NCI-H2227 treated with DMSO at 0.1 percent for 48 hours (cell line): ENCODE data around the gene KCNK2.

Experiments
- DNase-seq: peaks from one replicate; lab custom pipeline; 2025; lab: John Stamatoyannopoulos, UW

The KCNK2 gene

DNA sequence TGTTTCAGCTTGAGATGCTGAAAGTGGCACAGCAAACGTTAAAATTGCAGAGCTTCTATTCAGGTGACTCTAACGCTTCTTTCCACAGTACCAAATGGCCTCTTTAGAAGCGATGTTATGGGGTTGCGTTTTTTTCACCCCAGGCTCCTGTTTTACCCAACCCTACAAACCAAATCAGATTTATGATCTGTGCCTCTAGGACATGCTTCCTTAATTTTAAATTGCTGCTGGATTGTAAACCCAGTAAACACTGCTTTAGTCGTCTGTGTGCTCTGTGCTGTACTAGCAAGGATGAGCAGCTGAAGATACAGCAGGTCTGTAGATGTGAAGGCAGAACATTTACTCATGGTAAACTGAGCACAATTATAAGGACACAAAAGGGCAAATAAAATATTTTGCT is 13.0 kb downstream of the KCNK2 start:
- no peak for DNase-seq

DNA sequence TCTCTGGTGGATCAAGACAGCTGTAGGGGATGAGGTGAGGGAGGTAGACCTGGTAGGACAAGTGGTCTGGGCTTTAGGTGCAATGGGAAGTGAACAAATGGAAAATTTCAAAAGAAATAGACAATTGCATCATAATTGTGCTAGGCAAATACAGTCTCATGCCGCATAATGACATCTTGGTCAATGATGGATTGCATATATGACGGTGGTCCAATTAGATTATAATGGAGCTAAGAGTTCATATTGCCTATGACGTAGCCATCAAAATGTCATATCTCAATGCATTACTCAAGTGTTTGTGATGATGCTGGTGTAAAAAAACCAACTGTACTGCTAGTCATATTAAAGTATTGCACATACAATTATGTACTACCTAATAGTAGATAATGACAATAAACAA is 19.0 kb downstream of the KCNK2 start:
- DNase-seq = no peak

DNA sequence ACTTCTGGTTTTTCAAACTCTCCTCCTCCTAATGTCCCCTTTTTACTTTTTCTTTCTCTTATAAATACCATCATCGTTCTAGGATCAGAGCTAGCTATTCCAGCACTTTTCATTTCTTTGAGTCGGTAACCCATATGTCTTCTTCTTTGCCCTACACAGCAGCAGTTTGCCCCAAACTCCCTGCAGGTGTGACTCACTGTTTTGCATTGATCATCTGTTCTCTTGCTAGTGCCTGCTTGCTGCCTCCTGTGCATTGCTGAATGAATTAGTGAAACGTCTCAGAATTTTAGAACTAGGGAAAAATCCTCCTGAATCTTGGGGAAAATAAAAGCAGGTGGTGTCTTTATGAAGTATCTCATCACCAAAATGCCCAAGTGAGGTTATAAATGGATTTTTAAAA is 21.7 kb downstream of the KCNK2 start:
- DNase-seq = no peak

DNA sequence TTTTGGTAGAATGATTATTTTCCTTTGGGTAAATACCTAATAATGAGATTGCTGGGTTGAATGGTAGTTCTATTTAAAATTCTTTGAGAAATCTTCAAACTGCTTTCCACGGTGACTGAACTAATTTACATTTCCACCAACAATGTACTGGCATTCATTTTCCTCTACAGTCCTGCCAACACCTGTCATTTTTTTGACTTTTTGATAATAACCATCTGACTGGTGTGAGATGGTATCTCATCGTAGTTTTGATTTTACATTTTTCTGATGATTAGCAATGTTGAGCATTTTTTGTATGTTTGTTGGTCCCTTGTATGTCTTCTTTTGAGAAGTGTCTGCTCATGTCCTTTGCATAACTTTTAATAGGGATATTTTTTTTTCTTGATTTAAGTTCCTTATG is 23.5 kb downstream of the KCNK2 start:
- DNase-seq = no peak

DNA sequence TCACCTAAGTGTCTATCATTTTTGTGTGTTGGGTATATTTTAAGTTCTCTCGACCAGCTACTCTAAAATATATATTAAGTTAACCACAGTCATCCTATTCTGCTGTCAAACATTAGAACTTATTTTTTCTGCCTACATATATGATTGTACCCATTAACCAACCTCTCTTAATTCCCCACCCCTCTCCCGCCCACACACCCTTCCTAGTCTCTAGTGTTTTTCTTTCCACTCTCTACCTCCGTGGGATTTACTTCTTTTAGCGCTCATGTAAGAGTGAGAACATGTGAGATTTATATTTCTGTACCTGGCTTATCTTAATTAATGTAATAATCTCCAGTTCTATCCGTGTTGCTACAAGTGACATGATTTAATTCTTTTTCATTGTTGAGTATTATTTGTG is 26.6 kb downstream of the KCNK2 start:
- no peak for DNase-seq

DNA sequence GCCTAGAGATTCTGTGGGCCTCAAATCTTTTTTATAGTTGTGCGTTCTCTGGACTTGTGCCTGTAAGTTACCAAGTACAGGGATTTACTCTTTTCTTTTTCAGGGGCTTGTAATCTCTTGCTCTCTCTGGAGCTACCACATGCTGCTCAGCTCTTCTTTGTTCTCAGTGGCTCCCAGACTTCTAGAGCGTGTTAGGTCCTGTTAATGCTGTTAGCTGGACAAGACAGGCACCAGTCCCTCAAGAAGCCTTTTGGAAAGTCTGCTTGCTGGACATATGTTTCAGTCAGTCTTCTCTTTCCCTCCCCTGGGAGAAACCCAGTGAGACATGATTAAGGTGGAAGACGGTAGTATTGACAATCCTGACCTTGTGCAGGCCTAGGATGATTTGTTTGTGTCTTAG is 29.4 kb downstream of the KCNK2 start:
- DNase-seq = no peak

DNA sequence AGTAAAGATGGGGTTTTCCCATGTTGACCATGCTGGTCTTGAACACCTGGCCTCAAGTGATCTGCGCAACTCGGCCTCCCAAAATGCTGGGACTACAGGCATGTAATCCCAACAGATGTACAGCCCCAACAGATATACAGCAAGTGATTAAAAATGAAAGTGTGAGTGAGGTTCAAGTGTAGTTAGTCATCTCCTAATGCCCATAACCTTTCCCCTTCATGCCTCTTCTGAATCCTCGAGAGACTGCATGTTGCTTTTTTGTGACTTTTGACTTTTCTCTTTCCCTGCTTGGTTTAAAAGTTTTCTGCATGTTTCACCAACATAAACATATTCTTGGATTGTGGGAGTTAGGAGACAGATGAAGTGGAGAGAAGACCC is 31.2 kb downstream of the KCNK2 start:
- DNase-seq = no peak

DNA sequence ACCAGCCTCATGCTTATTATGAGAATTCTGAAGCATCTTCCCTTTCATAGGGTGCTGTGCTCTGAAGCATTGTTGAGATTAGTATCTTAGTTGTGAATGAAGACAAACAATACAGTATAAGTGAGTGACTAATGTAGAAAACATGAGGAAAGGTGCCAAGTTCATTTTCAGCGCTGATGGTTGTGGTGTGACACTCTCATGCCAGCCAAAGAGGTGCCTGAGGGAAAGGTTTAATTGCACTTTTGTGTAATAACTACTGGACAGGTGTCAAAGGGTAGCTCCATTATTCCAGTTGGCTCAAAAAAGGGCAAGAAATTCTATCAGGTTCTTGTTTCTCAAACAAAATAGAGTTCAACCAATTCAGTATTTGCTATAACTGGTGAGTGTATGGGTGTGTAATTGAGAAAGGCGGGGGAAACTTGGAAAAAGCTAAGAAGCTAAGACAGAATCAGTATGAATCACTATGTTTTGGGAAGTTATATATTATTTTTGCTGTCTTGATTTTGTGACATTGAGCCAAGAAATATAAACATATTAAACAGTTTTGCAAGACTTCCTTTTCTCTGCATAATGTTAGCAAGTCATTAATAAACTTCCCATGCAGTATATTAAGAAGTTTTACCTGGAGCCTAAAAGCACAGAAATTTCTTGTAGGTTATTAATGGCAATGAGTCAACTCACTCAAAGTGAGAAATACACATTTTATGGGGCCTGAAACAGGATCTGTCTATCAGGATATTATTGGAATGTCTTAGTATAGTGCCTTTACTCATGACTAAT is 31.8 kb downstream of the KCNK2 start:
- DNase-seq = no peak

DNA sequence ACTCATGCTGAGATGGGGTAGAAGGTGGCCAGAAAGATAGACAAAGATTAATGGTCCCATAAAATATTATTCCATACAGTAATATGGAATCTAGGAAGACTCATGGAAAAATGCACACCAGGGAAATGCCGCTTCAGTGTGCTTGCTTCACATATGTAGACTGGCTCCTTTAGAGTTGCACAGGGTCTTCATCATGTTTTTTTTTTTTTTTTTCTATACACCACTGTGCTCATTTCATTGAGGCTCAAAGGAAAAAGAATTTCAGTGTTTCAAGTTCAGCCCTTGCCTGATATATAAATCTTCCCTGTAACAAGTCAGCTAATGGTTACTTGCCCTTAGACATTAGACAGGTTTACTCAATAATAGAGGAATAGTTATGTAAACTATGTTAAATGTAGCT is 33.2 kb downstream of the KCNK2 start:
- DNase-seq = no peak

DNA sequence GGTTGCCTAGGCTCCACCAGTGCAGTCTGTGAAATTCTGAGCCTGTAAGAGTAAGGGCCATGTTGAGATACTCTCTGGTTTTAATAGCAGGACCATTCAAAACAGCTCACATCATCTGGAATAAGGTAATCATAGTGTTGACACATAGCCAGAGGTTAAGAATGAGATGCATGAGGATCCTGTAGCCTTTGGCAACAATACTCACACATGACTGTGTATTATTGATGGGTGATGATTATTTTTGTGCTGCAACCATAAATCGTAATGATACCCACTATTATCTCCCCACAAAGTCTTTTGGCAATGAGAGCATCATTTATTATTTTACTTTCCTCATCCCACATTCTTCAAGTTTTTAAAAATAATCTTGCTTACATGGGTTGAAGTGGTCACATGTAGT is 35.5 kb downstream of the KCNK2 start:
- DNase-seq = no peak

DNA sequence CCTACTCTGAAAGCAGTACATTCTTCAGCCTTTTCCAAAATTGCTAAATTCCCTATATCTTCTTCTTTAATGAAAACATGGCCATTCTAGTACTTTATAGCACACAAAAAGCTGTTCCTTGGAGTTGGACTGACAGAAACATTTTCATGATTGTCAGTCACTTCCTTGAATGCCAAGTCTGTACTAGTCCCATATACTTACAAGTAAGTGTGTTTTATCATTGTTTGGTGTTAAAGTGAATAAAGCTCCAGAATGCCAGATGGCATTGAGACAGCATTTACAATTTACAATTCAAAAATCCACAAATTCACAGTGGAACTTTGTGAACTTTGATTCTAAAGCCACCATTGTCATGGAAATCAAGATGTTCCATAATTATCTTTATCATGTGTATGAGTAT is 36.5 kb downstream of the KCNK2 start:
- DNase-seq = no peak

DNA sequence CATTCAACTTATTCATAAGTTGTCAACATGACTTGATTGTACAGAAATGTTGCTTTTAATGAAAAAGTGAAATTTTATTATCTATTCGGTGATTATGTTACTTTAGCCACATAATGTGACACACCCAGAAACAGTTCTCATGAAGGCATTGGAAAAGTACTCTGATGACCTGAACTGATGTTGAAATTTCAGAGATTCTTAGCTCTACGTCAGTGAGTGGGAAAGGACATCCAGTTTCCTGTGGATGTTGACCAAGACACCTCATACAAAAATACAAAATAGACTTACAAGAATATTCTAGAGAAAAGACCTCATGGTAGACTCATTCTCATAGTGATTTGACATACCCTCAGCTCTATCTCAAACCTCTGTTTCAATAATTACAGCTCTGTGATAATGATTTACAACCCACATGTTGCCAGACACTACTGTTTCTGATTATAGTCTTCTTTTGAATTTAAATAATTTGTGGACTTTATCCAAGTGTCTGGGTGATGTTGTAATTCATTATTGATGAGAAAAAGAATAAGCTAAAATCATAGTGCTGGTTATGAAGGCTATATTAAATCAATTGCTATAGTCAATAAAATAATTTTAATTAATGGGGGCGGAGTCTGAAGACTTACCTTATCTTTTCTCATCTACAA is 37.3 kb downstream of the KCNK2 start:
- DNase-seq = no peak

DNA sequence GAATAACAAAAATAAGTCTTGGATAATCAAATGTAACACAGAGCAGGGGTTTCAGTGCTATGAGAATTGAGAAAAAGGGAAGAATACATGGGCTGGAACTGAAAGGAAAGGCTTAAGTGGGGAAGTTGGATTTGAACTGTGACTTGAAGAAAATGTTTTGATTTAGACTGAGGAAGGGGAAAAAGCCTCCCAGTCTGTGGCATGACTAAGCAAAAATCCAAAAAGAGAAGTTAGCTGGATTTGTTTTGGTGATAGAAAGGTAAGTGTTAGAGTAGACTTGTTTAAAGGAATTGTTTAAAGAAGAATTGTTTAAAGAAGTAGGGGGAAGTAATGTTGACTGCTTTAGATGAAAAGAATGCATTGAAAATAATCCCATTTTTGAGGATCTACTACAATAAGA is 46.0 kb downstream of the KCNK2 start:
- no peak for DNase-seq

DNA sequence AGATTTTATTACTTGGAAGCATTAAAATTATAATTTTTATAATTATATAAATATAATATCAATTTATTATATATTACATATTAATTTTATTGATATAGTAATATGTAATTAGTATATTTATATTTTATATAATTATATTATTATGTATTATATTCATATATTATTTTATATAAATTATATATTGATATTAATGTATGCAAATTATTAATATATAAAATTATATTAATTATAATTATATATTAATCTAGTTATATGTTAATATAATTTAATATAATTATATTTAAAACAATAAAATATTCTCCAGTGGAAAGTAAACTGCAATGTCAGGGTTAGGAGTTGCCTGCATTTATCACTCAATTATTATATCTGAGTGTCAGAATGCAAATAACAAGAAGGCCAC is 48.8 kb downstream of the KCNK2 start:
- DNase-seq = no peak

DNA sequence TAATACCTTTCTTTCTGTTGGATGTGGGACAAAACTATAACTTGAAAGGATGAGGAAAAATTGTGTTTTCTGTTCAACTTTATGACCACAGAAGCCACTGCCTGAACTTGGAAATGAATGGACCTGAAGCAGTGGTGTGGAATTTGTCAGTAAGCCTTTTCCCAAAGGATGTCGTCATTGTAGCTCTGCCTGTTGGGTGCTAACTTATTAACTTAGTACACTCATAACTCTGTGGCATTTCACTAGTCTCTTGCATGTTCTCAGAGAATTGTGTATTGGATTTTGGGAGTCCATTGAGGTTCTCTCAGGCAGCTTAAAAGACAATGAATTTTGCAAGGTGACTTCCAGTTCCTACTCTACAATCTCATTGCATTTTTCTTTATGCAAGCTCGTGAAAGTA is 49.6 kb downstream of the KCNK2 start:
- no peak for DNase-seq

DNA sequence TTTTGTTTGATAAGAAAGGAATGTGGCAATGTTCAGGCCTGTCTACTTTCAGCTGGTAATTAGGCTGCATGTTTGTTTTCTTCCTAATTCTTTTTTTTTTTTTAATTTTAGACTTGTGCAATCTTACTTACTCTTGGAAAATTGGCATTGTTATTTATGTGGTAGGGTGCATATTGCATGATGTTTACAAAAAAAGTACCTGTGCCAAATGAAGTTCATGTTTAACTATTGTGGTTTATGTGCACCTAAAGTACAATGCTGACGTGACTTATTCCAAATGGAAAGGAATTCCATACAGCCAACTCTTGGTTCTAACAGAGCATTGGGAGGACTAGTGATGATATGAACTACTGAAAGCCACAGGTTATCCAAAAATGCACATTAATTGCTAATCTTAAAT is 51.0 kb downstream of the KCNK2 start:
- DNase-seq = no peak

DNA sequence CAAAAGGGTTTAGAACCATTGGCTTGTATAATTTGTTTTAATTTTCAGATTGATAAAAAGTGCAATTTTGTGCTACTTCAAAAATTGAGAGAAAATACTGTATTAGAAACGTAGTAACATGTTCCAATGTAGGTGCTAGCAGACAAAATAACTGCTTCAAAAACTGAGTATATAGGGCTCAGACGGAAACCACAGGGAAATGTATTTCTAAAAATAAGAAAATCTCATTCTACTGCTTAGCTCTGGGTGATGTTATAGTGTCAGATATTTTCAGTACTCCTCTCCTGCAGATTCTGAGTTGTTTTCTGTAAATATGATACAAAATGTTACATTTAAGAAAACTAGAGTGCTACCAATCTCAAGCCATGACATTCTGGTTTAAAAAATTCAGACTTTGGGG is 55.4 kb downstream of the KCNK2 start:
- no peak for DNase-seq

DNA sequence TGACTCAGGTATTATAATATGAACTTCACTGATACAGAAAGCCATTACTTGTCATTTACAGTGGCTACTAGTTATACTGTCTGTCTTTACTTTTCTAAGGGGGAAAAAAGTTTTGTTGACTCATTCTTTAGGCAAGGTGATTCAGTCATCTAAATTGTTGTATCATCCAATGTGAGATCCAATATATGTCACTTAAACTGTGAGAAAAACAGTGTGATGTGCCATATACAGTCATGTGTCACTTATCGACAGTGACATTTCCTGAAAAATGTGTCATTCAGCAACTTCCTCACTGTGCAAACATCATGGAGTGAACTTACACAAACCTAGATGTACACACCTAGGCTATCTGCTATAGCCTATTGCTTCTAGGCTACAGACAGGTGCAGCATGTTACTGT is 57.6 kb downstream of the KCNK2 start:
- DNase-seq = no peak

DNA sequence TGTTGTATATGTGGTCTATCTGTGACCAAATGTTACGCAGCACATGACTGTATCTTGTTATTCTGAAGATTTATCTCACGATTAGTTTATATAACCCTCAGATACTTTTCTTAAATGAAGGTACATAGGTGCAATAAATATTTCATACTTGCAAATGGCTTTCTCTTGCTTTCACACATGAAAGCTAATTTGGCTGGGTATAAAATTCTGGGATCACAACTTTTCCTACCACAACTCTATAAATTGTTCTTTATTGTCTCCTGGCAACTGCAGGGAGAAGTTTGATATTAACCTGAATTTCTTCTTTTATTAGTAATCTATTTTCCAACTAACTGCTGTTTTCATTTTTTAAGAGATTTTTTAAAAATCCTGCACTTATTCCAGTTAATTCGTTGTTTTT is 58.9 kb downstream of the KCNK2 start:
- DNase-seq = no peak

DNA sequence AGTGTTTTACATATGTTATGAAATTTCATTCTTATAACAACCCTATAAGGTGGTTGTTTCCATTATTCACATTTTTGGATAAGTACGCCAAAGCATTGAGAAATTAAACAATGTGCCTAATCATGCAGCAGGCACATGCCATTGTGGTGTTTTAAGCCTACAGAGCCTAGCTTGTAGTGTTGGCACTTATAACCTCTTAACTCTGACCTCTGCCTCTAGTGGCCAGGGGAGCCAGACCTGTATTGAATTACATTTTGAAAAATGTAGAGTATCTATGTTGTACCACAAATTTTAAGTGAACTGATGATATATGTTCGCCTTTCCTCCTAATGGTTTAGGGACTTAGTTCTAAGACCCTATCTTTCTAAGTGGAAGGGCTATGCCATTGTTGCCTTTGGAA is 61.0 kb downstream of the KCNK2 start:
- DNase-seq = no peak

DNA sequence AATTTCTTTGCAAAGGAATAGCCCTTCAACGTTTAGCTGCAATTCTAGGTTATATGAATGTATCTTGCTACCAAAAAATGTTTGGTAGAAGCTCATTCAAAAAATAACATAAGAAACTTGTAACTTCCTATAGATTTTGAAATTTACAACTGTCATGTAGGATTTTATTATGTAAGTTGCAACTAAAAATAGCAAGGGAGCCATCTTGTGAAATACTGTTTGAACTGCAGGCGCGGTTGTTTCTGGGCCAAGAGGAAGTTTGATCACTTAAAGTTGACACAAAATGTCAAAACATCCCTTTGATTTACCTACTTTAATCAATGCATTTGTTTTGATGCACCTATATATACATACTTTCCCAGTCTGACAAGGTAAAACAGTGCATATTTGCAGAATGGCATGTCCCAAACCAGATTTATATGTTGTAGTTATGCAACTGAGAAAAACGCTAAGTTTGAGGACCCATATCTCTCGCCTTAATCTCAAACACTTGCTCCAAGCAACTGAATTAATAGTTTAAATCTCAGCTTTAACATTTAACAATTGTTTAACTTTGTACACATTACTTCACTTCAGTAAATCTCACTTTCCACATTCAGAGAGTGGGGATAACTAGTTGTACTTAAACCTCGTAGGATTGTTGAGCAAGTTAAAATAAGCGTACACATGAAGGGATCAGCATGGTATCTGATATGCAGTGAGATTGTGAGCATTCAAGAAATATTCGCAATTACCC is 63.9 kb downstream of the KCNK2 start:
- peak; percentile 24 for DNase-seq

DNA sequence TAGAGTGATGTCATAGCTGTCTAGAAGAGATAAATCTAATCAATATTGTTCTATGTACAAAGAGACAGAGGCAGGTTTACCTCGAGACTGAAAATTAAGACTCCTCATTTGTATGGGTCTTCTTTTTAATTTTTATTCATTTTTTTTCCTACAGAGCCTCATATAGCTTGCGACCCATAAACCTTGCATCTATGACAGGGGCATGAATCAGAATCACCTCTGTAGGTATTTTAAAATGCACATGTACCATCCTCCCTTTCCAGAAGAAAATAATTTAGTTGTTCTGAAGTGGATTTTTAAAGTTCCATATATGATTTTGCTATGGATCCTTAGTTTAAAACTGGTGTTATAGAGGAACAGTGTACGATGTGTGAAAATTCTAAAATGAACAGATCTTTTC is 64.5 kb downstream of the KCNK2 start:
- no peak for DNase-seq

DNA sequence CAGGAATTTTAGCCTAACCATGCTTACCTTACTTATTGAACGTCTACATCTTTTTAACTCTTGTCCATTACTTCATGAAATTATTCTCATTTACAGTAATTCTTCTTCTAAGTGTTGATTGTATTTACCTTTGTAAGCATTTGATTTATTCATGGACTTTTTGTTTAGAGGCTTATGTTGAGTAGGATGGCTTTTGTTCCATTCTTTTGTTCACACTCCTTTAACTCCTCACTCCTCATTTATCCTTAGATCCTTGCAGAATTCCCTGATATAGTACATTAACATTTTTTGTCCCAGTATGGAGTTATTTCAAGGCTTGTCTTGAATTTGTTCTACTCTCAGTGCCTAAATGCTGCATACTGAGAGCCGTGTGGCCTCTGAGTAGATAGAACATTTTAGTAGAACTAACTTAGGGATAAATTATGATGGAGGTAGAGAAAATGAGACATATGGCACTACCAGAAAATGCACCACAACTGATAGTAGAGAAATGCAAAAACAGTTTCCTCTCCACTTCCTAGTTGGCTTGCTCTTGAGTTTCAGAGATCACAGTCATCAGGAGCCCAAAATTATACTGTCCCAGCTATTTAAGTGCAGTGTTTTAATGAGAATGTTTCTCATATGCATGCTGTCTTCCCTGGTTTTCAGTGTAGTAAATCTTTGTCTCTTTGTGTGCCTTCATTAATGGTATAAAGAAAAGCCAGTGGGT is 69.5 kb downstream of the KCNK2 start:
- DNase-seq = no peak
